Ureter (tissue), 1 donor: ENCODE results near the gene KMO. TPM values are rescaled to one million over a fixed set of nuclear protein-coding genes. Genes with fewer than 3 reads are reported as not detected.

ENCODE experiments used
- DNase-seq: peaks from one replicate; pipeline ENCODE4 v3.0.0-alpha.2; 2020; ENCODE audit warnings: low spot score
- total RNA-seq: library from RNA; stranded (reverse); gene quantifications from one replicate; pipeline ENCODE4 v1.2.4, GENCODE V29; 2023
- donor health status: DM: yes; HTN: yes; CAD: no.

Gene KMO
- 0.18 TPM for total RNA-seq

GRCh38 chr1:241532162-241532531 lies at the start of gene KMO:
Gene KMO, plus strand, starts transcription at chr1:241532378. Its CDS starts 67 bp downstream, at chr1:241532445.
- DNase-seq, result no peak

GRCh38 chr1:241482761-241483250 lies 49.4 kb upstream of the KMO start:
- DNase-seq, result no peak

GRCh38 chr1:241485145-241485544 lies 47.0 kb upstream of the KMO start:
- no peak for DNase-seq

DNA sequence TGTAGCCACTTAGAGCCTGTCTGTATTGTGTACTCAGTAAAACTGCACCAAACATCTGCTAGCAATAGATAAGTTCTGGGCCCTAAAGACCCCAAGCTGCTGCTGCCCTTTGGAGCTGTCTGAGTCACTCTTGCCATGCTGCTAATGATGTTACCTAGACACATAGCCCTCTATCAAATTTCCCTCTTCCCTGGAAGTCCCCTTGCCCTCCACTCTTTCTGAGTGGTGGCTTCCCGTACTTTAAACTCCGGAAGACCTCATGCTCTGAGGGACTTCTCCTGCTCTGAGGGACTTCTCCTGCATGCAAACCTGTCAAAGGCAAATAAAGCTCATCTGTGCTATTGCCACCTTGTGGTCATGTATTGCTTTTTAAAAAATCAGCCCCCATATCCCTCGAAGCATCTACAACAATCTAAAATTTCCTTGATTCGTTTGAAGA lies 46.6 kb upstream of the KMO start:
- no peak for DNase-seq

GRCh38 chr1:241488739-241489138 lies 43.4 kb upstream of the KMO start:
- no peak for DNase-seq

DNA sequence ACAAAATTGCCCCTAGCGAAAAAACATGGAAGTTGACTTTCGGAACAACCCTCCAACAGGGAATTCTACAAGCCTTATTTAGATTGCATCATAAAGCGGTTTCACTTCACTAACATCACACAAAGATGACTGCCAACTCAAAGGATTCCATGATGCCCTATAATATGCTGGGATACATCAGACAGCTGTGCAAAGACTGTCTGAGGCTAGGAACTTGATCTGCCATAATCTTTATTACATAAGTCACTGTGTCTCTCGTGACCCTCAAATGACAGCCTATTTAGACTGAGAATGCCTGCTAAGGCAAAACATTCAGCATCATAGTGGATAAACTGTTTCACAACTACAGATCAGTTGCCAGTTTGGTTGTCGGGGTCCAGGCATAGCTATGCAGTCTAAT lies 36.4 kb upstream of the KMO start:
- no peak for DNase-seq

GRCh38 chr1:241499910-241500309 lies 32.3 kb upstream of the KMO start:
- no peak for DNase-seq

DNA sequence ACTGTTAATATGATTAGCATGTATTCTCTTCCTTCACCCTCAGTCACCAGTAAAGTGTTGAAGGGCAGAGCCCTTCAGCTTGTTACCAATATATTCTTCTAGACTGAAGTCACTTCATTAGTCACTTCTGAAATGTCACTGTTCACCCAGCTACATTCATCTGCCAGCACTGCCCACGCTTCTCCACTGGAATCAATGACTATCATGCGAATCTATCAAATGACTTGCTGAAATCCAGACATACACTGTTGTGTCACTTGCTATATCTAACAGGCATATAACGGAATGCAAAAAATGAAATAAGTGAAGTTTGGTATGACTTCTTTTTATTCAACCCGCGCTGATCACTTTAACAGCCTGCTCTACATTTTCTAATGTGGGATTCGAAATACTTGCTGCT lies 28.7 kb upstream of the KMO start:
- DNase-seq, result no peak

DNA sequence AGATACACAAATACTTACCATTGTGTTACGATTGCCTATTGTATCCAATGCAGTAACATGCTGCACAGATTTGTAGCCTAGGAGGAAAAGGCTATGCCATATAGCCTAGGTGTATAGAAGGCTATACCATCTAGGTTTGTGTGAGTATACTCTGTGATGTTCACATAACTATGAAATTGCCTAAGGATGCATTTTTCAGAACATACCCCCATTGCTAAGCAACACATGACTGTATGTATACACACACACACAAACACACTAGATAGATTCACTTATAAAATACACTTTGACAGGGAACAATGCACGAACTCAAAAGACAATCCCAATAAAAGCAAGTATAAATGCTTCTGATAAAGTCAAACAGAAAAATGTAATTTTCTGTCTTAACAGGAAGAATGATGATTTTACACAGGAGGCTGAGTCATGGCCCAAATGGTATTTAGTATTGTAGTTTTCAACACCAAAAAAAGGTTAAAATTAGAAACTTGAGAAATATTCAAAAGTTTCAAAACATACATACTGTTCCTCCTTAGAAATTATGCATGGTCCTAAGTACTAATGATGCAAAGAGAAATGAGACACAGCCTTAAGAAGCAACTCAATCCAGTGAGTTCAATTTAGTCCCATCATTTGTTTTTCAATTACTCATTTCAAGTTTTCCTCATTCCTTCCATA lies 24.9 kb upstream of the KMO start:
- no peak for DNase-seq

DNA sequence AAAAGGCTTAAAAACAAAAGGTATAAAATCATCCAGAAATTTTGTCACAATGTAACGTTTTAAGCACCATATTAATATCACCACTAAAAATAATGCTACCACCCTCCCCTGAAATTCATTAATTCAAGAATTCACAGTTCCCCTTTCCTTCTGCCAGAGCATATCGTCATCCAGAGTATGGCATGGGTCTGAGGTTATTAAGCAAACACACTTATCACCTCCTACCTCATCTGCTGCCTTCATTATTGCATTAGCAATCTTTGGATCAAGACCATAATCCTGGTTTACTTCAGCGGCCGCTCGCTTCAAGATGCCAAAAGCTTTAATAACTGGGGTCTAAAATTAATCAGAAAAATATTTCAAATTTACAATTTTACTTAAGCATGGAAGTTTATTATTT lies 18.8 kb upstream of the KMO start:
- no peak for DNase-seq

DNA sequence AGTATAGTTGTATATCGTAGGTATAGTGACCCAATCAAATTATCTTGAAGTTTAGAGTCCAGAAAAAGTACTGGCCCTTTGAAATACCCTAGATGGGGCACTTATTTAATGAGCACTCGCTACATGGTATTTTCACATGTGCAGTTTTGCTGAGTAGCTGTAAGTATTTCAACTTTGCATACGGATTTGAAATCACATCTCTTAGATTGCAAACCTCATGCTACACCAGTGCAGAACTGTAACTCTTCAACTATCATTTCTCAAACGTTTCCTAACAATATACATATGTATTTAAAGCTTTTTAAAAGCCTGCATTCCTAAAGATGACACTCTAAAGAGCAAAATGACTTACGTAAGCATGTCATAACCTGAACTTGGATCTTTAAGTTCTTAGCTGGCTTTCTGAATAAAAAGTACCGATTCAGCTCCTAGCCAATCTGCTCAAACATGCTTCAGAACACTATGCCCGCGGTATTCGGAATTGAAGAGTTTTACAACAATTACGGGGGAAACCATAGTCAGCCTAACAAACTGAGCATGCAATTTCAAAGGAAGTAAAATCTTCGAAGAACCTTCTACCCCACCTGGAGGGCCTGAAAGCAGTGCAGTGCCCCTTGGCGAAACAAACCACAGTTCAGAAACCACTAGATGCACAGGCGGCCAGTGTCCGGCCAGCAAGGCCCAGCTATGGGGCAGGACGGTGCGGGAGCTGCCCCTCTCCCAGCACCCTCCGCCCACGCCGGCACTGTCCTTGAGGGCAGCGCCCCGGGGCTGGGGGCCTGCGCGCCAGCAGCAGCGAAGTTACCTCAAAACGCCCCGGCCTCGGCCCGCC lies 13.5 kb upstream of the KMO start:
- DNase-seq, result peak; percentile 43

- peak; percentile 96 for DNase-seq
These were observed 12.7 kb upstream of the KMO start, which contains the start of gene FH for GRCh38 chr1:241519308-241520079. Gene FH, minus strand, starts transcription at chr1:241519755. Its CDS starts 33 bp downstream, at chr1:241519722.

- no peak for DNase-seq
These were observed 12.1 kb upstream of the KMO start for GRCh38 chr1:241520080-241520465.

- DNase-seq, result no peak
These were observed 10.5 kb upstream of the KMO start for GRCh38 chr1:241521718-241522117.

DNA sequence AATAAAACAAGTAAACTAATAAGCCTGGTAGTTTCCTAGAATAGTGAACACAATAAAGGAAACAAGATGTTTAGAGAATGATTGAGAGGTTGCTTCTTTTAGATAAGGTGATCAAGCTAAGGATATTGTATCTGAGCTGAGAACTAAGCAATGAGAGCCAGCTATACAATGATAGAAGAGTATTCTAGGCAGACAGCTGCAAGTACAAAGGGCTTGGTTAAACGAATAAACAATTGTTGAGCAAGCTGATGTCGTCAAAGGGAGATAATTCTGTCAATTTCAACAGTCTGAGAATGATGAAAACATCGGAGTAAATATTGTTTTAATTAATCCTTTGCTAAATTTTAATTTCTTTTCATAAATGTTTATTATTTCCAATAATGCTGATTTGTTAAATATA lies 7.2 kb upstream of the KMO start:
- no peak for DNase-seq

DNA sequence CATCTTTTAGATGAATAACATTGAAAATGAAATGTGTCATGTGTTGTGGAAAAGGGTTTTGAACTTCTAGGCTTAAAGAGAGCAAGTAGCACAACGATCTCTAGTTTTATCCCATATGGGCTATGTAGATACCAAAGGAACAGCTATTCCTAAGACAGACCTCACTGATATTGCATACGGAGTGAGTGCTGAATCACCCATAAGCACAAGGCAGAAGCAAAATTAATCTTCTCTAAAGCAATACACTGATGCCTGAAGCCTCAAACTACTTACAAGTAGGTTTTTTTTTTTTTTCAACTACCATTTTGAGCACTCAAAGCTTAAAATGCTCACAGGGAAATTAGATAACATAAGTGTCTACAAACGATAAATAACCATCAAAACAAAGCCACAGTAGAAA lies 5.0 kb upstream of the KMO start:
- DNase-seq, result no peak

- no peak for DNase-seq
These were observed 700 bp upstream of the KMO start for GRCh38 chr1:241531195-241532161.

DNA sequence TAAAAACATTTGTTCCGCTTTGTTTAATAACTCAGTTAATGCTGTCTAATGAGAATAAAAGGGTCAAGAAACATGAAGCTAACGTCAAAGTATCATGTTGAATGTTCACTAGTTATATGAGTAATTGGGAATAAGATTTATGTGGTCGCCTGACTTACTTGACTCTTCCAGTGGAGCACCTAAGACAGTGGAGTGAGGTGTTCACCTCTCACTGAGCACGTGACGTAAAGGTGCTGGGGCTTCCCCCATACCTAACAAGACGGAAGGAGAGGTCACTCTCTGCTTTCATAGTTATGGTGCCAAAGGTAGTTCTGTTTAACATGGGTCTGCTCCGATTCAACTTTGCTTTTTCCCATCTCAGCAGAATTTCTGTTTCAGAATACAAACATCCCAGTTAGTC lies 686 bp downstream of the KMO start:
- no peak for DNase-seq

DNA sequence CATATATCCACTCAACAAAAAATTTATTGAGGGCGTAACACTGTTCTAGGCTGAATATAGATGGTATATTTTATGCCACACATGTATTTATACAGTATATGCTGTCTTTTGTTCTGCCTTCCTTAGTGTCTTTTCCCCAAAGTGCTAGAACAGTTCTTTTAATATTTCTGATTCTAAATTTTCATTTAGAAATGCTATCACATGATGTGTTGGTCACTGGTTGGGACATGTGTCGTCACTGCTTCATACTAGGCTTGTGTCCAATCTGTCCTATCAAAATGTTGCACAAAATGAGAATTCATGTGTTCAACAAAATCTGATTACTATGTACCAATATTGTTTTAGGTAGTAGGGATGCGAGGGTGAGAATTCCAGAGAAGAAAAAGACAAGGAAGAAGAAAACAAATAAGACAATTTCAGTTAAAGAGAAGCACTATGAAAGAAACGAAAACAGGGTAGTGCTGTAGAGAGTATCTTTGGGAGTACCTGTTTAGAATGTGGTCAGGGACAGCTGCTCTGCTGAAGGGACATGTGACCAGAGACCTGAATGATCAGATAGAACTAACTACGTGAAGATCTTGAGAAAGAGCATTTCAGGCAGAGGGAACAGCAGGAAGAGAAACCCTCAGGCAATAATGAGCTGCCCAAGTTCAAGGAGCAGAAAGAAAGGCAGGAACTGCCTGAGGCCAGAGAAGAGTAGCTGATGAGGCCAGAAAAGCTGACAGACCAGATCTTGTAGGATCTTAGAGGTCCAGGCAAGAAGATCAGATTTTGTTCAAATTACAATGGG lies 1.3 kb downstream of the KMO start:
- no peak for DNase-seq

- no peak for DNase-seq
These were observed 4.1 kb downstream of the KMO start for GRCh38 chr1:241536304-241536703.
